Measurements from ENCODE around the gene P2RX6.
A peak's percentile ranks its signal among the peaks of the same experiment; 100 is the strongest.

The P2RX6 gene

DNA sequence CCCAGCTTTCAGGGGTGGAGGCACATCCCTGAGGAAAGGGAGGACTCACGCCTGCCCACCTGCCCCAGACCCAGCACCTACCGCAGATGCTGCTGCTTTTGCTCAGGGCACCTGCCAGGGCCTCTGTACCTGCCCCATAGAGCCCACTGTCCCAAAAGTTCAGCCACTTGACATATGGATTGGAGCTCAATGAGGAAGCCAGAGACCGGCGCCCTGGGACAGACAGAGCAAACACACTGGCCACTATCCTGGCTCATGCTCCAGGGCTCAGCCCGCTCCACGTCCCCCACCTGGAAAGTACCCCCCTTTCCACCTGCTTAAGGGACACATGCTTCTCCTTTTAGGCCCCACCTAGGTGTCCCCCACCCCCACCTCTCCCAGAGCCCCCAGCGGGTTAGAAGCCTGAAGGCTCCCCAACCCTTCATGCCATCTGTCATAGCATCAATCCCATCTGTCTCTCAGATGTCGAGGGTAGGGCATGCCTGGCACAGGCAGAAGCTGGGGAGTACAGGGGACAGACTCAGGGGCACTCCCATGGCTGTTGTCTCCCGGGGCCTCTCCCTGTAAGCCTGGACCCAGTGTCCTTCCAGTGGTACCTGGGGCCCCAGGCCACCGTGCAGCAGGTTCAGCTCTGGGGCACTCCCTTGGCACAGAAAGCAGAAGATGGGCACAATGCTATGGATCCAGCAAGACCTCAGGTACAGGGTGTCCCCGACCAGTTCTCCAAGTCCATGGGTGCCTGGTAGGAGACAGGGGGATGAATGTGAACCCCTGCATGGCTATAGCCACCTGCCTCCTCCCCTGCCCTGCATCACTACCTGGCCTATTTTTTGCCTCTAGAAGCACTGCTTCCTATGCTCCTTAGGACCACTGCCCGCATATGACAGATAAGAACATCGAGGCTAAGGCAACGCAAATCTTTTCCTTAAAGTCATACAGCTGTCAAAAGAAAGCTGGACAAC, 2.2 kb upstream of the P2RX6 start:
- Histone ChIP-seq H3K4me3 (ENCODE audit: low read length) (no peak overlapping the region), H3K9me3 (ENCODE audit: control insufficient read depth, low read depth, low read length) (no peaks in the 10 kb centered on the region), H3K9ac (ENCODE audit: low read length) (no peak overlapping the region), H3K4me1 (ENCODE audit: control insufficient read depth, low read depth, low read length) (peaks cover 22% of the 10 kb centered on the region), H3K27me3 (ENCODE audit: control insufficient read depth, insufficient read depth, low read length) (peaks cover 4% of the 10 kb centered on the region), H3K27ac (ENCODE audit: low read length) (no peak overlapping the region), H3K36me3 (ENCODE audit: control insufficient read depth, low read depth, low read length) (no peaks in the 10 kb centered on the region)

DNA sequence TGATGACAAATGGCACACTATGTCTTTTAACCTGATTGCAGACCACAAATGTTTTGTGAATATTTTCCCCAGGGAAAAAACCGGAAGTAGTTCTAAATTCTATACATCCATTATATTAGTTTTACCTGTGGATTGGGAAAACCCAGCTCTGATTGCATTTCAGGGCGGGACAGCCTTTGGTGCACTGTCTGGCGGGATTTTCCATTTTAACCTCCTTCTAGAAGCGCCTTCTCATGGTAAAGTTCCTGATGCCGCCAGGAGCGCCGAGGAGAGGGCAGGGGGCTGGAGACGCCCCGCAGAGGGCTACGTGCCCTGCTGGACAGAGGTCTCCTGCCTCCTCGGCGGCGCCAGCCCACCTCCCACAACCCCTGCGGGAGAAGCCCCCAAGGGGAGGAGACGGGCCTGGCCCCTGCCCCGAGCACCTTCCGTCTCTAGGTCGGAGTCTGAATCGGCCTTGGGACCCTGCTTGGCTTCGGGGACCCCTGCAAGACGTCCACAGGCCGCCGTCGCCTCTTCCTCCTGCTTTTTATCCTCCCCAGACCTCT, 1.2 kb upstream of the P2RX6 start:
- peak overlapping the region; percentile 44 for H3K9ac ChIP-seq (ENCODE audit: low read length)
- peak overlapping the region; percentile 71 for H3K4me3 ChIP-seq (ENCODE audit: low read length)
- peaks cover 4% of the 10 kb centered on the region for H3K27me3 ChIP-seq (ENCODE audit: control insufficient read depth, insufficient read depth, low read length)

DNA sequence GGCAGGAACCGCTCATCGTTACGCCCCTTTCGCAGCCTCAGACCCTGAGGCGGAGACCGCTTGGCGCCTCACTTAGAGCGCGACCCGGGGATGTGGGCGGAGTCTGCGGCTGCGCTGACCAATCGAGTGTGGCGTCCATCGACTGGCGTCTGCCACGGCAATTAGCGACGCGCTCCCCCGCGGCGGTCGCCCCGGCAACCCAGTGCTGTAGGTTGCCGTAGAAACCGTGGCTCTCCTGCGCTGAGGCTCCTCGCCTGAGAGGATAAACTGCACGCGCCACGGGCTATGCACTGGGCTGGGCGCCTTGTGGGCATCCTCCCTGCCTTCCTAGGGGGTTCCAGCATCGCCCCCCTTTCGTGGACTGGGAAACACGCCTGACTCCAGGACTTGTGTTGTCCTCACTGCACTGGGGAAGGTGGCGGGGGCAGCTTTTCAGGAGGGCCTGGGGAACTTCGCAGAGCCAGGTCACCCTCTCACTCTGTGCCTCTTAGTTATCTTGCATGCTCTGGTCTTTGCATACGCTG, 701 bp upstream of the P2RX6 start:
- Histone ChIP-seq H3K27ac (ENCODE audit: low read length) (no peak overlapping the region), H3K36me3 (ENCODE audit: control insufficient read depth, low read depth, low read length) (no peaks in the 10 kb centered on the region), H3K4me3 (ENCODE audit: low read length) (peak overlapping the region; percentile 71), H3K27me3 (ENCODE audit: control insufficient read depth, insufficient read depth, low read length) (peaks cover 4% of the 10 kb centered on the region), H3K9me3 (ENCODE audit: control insufficient read depth, low read depth, low read length) (no peaks in the 10 kb centered on the region), H3K4me1 (ENCODE audit: control insufficient read depth, low read depth, low read length) (peaks cover 22% of the 10 kb centered on the region), H3K9ac (ENCODE audit: low read length) (peak overlapping the region; percentile 44)

More for the DNA sequence above, 1.2 kb upstream of the P2RX6 start:
- H3K4me1 ChIP-seq (ENCODE audit: control insufficient read depth, low read depth, low read length) = peaks cover 22% of the 10 kb centered on the region
- no peaks in the 10 kb centered on the region for H3K9me3 ChIP-seq (ENCODE audit: control insufficient read depth, low read depth, low read length)
- H3K36me3 ChIP-seq (ENCODE audit: control insufficient read depth, low read depth, low read length) = no peaks in the 10 kb centered on the region
- H3K27ac ChIP-seq (ENCODE audit: low read length) = no peak overlapping the region

DNA sequence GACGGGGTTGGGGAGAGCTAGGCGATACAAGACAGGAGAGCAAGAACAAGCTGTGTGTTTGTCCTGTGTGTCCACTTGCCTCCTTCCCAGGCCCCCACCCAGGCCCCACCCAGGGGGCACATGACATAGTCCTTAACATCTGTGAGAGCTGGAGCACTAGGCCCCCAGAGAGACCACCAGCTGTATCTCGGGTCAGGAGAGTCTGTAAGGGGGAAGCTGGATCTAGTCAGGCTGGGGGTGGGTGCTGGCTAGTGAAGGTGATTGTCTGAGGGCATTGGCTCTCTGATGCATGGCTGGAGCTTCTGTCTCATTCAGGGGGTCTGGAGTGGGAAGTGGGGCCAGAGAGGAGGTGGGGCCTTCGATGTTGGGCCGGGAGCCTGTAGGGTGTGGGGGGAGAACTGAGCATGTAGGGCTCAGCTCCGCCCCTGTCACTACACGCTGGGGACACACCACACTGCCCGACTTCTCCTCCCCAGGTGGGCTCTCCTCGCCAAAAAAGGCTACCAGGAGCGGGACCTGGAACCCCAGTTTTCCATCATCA, 571 bp downstream of the P2RX6 start:
- H3K9me3 ChIP-seq (ENCODE audit: control insufficient read depth, low read depth, low read length) = no peaks in the 10 kb centered on the region
- H3K9ac ChIP-seq (ENCODE audit: low read length) = no peak overlapping the region
- H3K27me3 ChIP-seq (ENCODE audit: control insufficient read depth, insufficient read depth, low read length) = peaks cover 4% of the 10 kb centered on the region
- H3K4me3 ChIP-seq (ENCODE audit: low read length) = no peak overlapping the region
- H3K36me3 ChIP-seq (ENCODE audit: control insufficient read depth, low read depth, low read length) = no peaks in the 10 kb centered on the region
- peaks cover 13% of the 10 kb centered on the region for H3K4me1 ChIP-seq (ENCODE audit: control insufficient read depth, low read depth, low read length)
- no peak overlapping the region for H3K27ac ChIP-seq (ENCODE audit: low read length)

DNA sequence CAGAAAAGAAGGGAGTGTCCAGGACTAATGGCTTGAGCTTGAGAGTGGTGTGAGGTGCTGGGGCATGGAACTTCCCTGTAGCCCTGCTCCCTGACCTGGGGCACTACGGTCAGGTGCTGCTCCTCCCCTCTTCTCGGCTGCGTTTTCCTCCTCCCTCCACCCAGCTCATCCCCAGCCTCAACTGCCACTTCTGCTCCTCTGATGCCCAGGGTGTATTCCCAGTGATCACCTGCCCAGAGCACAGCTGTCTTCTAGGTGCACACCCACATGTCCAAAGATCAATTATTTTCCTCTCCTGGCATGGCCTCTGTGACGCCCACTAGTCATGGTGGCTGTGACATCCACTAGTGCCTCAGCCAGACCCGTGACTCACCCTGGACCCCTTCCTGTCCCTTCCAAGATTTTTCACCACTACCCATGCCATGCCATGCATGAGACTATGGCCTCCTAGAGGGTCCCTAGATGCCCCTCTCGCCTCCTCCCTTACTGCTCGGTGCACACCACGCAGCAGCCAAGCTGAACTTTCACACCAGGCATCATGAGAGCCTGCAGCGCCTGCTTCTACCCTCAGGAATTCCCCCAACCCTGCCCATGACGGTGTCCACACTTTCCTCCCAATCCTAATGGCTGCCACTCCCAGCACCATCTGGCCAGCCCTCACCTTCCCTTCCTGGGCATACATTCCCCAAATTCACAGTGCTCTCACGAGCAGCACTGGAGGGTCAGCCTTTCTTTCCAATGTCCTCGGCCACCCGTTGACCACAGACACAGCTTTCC, 1.9 kb downstream of the P2RX6 start:
- Histone ChIP-seq H3K9me3 (ENCODE audit: control insufficient read depth, low read depth, low read length) (no peaks in the 10 kb centered on the region), H3K4me3 (ENCODE audit: low read length) (no peak overlapping the region), H3K36me3 (ENCODE audit: control insufficient read depth, low read depth, low read length) (no peaks in the 10 kb centered on the region), H3K4me1 (ENCODE audit: control insufficient read depth, low read depth, low read length) (peaks cover 12% of the 10 kb centered on the region), H3K27ac (ENCODE audit: low read length) (no peak overlapping the region), H3K9ac (ENCODE audit: low read length) (no peak overlapping the region), H3K27me3 (ENCODE audit: control insufficient read depth, insufficient read depth, low read length) (peaks cover 4% of the 10 kb centered on the region)

DNA sequence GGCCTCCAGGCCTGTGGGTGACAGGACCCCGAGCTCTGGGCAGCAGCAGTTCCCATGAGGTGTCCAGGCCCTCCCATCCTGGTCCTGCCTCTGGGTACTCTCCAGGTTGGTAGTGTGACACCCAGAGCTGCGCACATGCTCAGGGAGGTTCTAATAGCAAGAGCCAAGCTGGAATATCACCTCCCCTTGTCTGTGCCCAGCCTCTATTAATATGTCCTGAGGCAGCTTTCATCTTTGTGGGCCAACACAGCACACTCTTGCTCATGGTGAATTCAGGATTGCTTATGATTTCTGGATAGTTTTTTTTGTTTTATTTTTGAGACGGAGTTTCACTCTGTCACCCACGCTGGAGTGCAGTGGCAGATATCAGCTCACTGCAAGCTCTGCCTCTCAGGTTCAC, 3.3 kb downstream of the P2RX6 start:
- H3K9me3 ChIP-seq (ENCODE audit: control insufficient read depth, low read depth, low read length) = no peaks in the 10 kb centered on the region
- no peak overlapping the region for H3K4me3 ChIP-seq (ENCODE audit: low read length)
- peaks cover 4% of the 10 kb centered on the region for H3K27me3 ChIP-seq (ENCODE audit: control insufficient read depth, insufficient read depth, low read length)
- no peak overlapping the region for H3K9ac ChIP-seq (ENCODE audit: low read length)
- no peaks in the 10 kb centered on the region for H3K36me3 ChIP-seq (ENCODE audit: control insufficient read depth, low read depth, low read length)
- H3K4me1 ChIP-seq (ENCODE audit: control insufficient read depth, low read depth, low read length) = peaks cover 11% of the 10 kb centered on the region
- H3K27ac ChIP-seq (ENCODE audit: low read length) = no peak overlapping the region

DNA sequence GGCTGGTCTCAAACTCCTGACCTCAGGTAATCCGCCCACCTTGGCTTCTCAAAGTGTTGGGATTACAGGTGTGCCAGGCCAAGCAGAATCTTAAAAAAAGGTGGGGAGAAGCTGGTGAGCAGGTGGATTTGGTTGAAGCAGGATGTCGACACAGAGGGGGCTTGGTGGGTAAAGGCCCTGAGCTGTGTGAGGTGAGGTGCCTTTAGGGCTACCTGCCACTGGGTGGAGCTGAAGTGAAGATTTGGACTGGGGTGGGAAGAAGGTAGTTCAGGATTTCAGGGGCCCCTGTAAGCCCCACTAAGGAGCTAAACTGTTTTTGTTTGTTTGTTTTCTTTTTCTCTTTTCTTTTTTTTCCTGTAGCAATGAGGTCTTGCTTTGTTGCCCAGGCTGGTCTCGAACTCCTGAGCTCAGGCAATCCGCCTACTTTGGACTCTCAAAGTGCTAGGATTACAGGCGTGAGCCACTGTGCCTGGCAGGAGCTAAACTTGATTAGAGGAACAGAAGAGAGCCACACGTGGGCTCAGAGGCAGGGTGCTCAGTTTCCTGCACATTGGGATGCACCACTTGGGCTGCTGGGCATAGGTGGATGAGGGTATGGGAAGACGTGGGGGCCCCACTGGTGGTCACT, 6.0 kb downstream of the P2RX6 start:
- H3K9ac ChIP-seq (ENCODE audit: low read length) = no peak overlapping the region
- no peaks in the 10 kb centered on the region for H3K27me3 ChIP-seq (ENCODE audit: control insufficient read depth, insufficient read depth, low read length)

DNA sequence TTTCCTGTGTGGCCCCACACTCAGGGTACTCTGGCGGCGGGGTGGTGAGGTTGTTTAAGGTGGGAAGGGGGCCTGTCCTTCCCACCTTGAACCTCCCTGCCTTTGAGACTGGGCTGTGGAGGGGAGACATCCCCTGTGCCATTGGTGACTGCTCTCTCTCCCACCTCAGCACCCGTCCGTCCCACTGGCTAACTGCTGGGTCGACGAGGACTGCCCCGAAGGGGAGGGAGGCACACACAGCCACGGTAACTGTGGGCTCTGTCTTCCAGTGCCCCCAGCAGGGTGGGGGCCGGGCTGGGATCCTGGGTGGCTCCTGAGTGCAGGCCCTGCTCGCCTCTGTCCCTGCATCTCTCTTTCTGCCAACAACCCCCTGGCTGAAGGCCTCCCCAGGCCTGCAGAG, 7.5 kb downstream of the P2RX6 start:
- no peak overlapping the region for H3K27ac ChIP-seq (ENCODE audit: low read length)
- no peaks in the 10 kb centered on the region for H3K9me3 ChIP-seq (ENCODE audit: control insufficient read depth, low read depth, low read length)
- no peaks in the 10 kb centered on the region for H3K27me3 ChIP-seq (ENCODE audit: control insufficient read depth, insufficient read depth, low read length)
- H3K4me1 ChIP-seq (ENCODE audit: control insufficient read depth, low read depth, low read length) = no peaks in the 10 kb centered on the region
- H3K4me3 ChIP-seq (ENCODE audit: low read length) = no peak overlapping the region
- H3K9ac ChIP-seq (ENCODE audit: low read length) = no peak overlapping the region
- H3K36me3 ChIP-seq (ENCODE audit: control insufficient read depth, low read depth, low read length) = no peaks in the 10 kb centered on the region

More for the DNA sequence above, 6.0 kb downstream of the P2RX6 start:
- H3K27ac ChIP-seq (ENCODE audit: low read length) = no peak overlapping the region
- no peaks in the 10 kb centered on the region for H3K36me3 ChIP-seq (ENCODE audit: control insufficient read depth, low read depth, low read length)
- H3K4me1 ChIP-seq (ENCODE audit: control insufficient read depth, low read depth, low read length) = no peaks in the 10 kb centered on the region
- no peaks in the 10 kb centered on the region for H3K9me3 ChIP-seq (ENCODE audit: control insufficient read depth, low read depth, low read length)
- H3K4me3 ChIP-seq (ENCODE audit: low read length) = no peak overlapping the region

DNA sequence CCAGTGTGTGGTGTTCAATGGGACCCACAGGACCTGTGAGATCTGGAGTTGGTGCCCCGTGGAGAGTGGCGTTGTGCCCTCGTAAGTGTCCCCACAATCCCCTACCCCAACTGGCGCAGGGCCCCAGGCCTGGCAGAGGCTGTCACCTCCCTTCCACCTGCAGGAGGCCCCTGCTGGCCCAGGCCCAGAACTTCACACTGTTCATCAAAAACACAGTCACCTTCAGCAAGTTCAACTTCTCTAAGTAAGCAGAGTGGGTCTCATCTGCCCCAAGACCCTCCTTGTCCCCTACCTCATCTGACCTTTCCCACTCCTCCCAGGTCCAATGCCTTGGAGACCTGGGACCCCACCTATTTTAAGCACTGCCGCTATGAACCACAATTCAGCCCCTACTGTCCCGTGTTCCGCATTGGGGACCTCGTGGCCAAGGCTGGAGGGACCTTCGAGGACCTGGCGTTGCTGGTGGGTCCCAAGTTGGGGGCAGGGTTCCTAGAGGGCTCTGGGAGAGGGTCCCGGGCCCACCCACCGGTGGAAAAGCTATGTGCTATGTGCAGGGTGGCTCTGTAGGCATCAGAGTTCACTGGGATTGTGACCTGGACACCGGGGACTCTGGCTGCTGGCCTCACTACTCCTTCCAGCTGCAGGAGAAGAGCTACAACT, 8.1 kb downstream of the P2RX6 start:
- no peaks in the 10 kb centered on the region for H3K36me3 ChIP-seq (ENCODE audit: control insufficient read depth, low read depth, low read length)
- H3K9me3 ChIP-seq (ENCODE audit: control insufficient read depth, low read depth, low read length) = no peaks in the 10 kb centered on the region
- H3K4me1 ChIP-seq (ENCODE audit: control insufficient read depth, low read depth, low read length) = no peaks in the 10 kb centered on the region
- no peaks in the 10 kb centered on the region for H3K27me3 ChIP-seq (ENCODE audit: control insufficient read depth, insufficient read depth, low read length)
- no peak overlapping the region for H3K9ac ChIP-seq (ENCODE audit: low read length)
- H3K27ac ChIP-seq (ENCODE audit: low read length) = no peak overlapping the region
- H3K4me3 ChIP-seq (ENCODE audit: low read length) = no peak overlapping the region

DNA sequence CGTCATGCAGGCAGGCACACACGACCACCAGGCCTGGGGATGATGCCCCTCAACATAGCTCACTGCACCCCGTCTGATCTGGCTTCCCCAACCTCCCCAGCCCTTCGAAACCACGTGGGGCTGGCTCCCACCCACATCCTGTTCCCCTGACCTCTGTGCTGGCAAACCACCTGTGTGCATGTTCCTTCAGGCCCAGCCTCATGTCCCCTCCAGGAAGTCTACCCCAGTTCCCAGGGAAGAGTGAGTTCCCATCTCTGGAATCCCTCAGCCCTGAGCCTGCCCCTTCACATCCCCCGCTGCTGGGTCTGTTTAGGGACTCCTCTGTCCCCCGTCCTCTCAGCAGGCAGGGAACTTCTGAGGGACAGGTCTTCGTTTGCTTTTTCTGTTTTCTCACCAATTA, 10.3 kb downstream of the P2RX6 start:
- H3K27me3 ChIP-seq (ENCODE audit: control insufficient read depth, insufficient read depth, low read length) = peaks cover 1% of the 10 kb centered on the region
- H3K9me3 ChIP-seq (ENCODE audit: control insufficient read depth, low read depth, low read length) = no peaks in the 10 kb centered on the region
- H3K4me3 ChIP-seq (ENCODE audit: low read length) = no peak overlapping the region
- H3K9ac ChIP-seq (ENCODE audit: low read length) = no peak overlapping the region
- H3K36me3 ChIP-seq (ENCODE audit: control insufficient read depth, low read depth, low read length) = no peaks in the 10 kb centered on the region
- no peak overlapping the region for H3K27ac ChIP-seq (ENCODE audit: low read length)
- H3K4me1 ChIP-seq (ENCODE audit: control insufficient read depth, low read depth, low read length) = no peaks in the 10 kb centered on the region

Measured in iPS-18a (cell line).